Ovary (tissue), 9 donors: ENCODE results near the gene ACTG1. TPM values are rescaled to one million over a fixed set of nuclear protein-coding genes. Genes with fewer than 3 reads are reported as not detected.

Experiments used
- DNase-seq, 5 donors: peaks; one replicate each; pipeline ENCODE4 v3.0.0-alpha.2; 2019 to 2020
- H3K27ac ChIP-seq, 2 donors: fragments of 200-600 bp; one replicate each; pipeline versions ENCODE4 v1.5.1 to v1.8.0; 2019 to 2022
- H3K27me3 ChIP-seq: fragments of 200-600 bp; one replicate; pipeline ENCODE4 v1.8.0; 2022
- H3K36me3 ChIP-seq: fragments of 200-600 bp; sonication (generic); one replicate; pipeline ENCODE4 v1.5.1; 2019
- H3K4me1 ChIP-seq: one replicate; pipeline ENCODE4 v1.8.1; 2013; ENCODE audit warnings: mild to moderate bottlenecking, moderate library complexity; ENCODE audit not compliant: insufficient read depth
- H3K4me3 ChIP-seq: fragments of 200-600 bp; sonication (generic); one replicate; pipeline ENCODE4 v1.5.1; 2017
- H3K9me3 ChIP-seq, 2 donors: fragments of 200-600 bp in 1 of 2; sonication (generic) in 1 of 2; one replicate each; pipeline versions ENCODE4 v1.5.1 to v1.8.1; 2013 to 2019; ENCODE audit warnings: mild to moderate bottlenecking in 1 of 2, moderate library complexity in 1 of 2
- EP300 ChIP-seq: sonication (generic); formaldehyde crosslinking; IDR thresholded peaks from one replicate; pipeline ENCODE4 v1.6.1; 2017; ENCODE audit warnings: antibody characterized with exemption
- POLR2A ChIP-seq: fragments of 450-650 bp; IDR thresholded peaks from one replicate; pipeline ENCODE4 v1.6.1; 2017; ENCODE audit warnings: antibody characterized with exemption, mild to moderate bottlenecking, moderate library complexity
- WGBS, 3 donors: extraction: QIAGEN DNeasy Blood & Tissue Kit in 1 of 3; methylation state at CpG; one replicate each; pipeline versions ENCODE4 v1.1.5 to v1.1.7; 2013 to 2017; 5-methylcytosine and 5-hydroxymethylcytosine counted together
- intact Hi-C, 4 donors: fragments of 100-400 bp; cut with DNase I; formaldehyde crosslinking; loops; one replicate each; pipeline versions ENCODE4 v1.11.0 to v1.15.1; 2022 to 2023
- polyA plus RNA-seq, 2 donors: library from polyadenylated mRNA; stranded (reverse); fragments of 200-250 nt in 1 of 2; fragments of 350-450 nt in 1 of 2; fragmentation: Illumina TruSeq in 1 of 2; extraction: RNeasy Lipid Tissue Mini Kit (QIAGEN cat#74804) in 1 of 2; gene quantifications; one replicate each; pipeline ENCODE4 v1.2.3, GENCODE V29; 2013 to 2014
- total RNA-seq, 7 donors: library from RNA; depleted of rRNA in 2 of 7; stranded (reverse); fragments of >200 nt in 2 of 7; fragmentation: NEBNext Ultra II Directional in 3 of 7; extraction: Animal tissue kit (Norgen Biotek cat#: 25700) in 3 of 7; gene quantifications; one replicate each; pipeline versions ENCODE4 v1.1.0 to v1.2.4, GENCODE V29; 2016 to 2023
- TF ChIP-seq, protein P1 (sequence below), 3 donors: fragments of 450-650 bp in 2 of 3; fragments of 200-600 bp in 1 of 3; IDR thresholded peaks; one replicate each; pipeline versions ENCODE4 v1.5.1 to v1.8.0; 2016 to 2022; ENCODE audit warnings: antibody characterized with exemption in 3 of 3, mild to moderate bottlenecking in 1 of 3
- donor health status: DM: no; HTN: no; CAD: no; lungs with moderate emphysema.
- donor health status: DM: no; HTN: no; CAD: no.
- donor health status: Bipolar disorder and iron deficiency.
- donor health status: DM: yes; HTN: yes; CAD: no.
- donor health status: DM: no; HTN: no; CAD: no.
- donor health status: DM: yes; HTN: yes; CAD: no.

ACTG1 gene
- total and polyA plus RNA-seq, 9 donors: 1,825 to 5,681 (median 3,955) TPM

DNA sequence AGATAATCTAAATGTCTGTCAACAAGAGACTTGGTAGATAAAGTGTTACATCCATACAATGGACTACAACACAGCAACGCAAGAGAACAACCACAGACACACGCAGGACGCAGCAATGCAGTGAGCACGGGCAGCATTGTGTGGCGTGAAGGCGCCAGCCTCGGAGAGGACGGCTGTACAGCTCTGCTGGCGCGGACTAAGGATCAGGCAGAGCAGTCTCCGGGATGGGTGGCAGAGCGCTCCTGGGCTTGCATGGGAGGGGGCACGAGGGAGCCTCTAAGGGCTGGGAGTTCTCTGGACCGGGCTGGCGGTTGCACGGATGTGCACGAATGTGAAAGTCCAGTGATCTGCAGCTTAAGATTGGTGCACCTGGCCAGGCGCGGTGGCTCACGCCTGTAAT is 34.5 kb downstream of the ACTG1 start:
- no peaks in the 10 kb centered on the region for H3K36me3 ChIP-seq
- no peak overlapping the region for H3K4me3 ChIP-seq
- TF ChIP-seq, protein P1, sequence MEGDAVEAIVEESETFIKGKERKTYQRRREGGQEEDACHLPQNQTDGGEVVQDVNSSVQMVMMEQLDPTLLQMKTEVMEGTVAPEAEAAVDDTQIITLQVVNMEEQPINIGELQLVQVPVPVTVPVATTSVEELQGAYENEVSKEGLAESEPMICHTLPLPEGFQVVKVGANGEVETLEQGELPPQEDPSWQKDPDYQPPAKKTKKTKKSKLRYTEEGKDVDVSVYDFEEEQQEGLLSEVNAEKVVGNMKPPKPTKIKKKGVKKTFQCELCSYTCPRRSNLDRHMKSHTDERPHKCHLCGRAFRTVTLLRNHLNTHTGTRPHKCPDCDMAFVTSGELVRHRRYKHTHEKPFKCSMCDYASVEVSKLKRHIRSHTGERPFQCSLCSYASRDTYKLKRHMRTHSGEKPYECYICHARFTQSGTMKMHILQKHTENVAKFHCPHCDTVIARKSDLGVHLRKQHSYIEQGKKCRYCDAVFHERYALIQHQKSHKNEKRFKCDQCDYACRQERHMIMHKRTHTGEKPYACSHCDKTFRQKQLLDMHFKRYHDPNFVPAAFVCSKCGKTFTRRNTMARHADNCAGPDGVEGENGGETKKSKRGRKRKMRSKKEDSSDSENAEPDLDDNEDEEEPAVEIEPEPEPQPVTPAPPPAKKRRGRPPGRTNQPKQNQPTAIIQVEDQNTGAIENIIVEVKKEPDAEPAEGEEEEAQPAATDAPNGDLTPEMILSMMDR (IDR thresholded peaks at IDR 0.05): no peak
- TF ChIP-seq POLR2A (no peak), EP300 (no peak)
- no peak for DNase-seq
- H3K4me1 ChIP-seq: peaks cover 6% of the 10 kb centered on the region
- H3K9me3 ChIP-seq: no peaks in the 10 kb centered on the region
- intact Hi-C loops: no loop called here
- 90 to 92% (median 91%) methylated on average over 20 of the region's 20 CpGs for WGBS, 3 donors
- H3K27ac ChIP-seq: no peak overlapping the region
- no peaks in the 10 kb centered on the region for H3K27me3 ChIP-seq

- 67 to 81% (median 77%) methylated on average over 7 of the region's 7 CpGs for WGBS, 3 donors
- Histone ChIP-seq H3K4me3 (no peak overlapping the region), H3K9me3 (no peaks in the 10 kb centered on the region), H3K36me3 (no peaks in the 10 kb centered on the region), H3K27ac (no peak overlapping the region), H3K4me1 (peaks cover 11% of the 10 kb centered on the region), H3K27me3 (no peaks in the 10 kb centered on the region)
- intact Hi-C loops: no loop called here
- DNase-seq: no peak
- no peak for TF ChIP-seq POLR2A
- TF ChIP-seq EP300: no peak
- TF ChIP-seq, protein P1 (IDR thresholded peaks at IDR 0.05): no peak
Observed at GRCh38 chr17:81477173-81477572, 35.4 kb downstream of the ACTG1 start.

GRCh38 chr17:81476635-81477034 is 36.0 kb downstream of the ACTG1 start:
- intact Hi-C loops: no loop called here
- Histone ChIP-seq H3K4me1 (peaks cover 11% of the 10 kb centered on the region), H3K36me3 (no peaks in the 10 kb centered on the region), H3K27ac (no peak overlapping the region), H3K4me3 (no peak overlapping the region), H3K9me3 (no peaks in the 10 kb centered on the region), H3K27me3 (no peaks in the 10 kb centered on the region)
- DNase-seq: no peak
- TF ChIP-seq, protein P1 (IDR thresholded peaks at IDR 0.05): no peak
- TF ChIP-seq EP300 (no peak), POLR2A (no peak)
- WGBS, 3 donors: 88 to 91% (median 89%) methylated on average over 6 of the region's 6 CpGs

DNA sequence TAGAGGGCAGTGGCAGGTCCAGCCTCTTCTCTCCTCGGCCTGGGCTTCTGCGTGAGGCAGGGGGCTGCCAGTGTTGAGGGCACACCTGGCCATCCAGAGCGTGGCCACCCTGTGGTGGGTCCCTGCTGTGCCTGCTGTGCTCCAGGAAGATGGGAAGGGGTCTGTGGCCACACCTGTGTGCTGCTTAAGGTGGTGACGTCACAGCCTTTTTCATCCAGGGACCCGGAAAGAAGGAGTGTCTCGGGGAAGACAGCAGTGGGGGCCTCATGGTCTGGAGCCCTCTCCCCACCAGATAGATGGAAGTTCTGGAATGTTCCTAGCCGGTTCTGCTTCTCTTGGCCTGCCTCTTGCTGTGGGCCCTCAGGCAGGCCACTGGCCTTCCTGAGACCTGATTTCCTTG is 36.5 kb downstream of the ACTG1 start:
- intact Hi-C loops: no loop called here
- H3K4me1 ChIP-seq: peaks cover 11% of the 10 kb centered on the region
- no peaks in the 10 kb centered on the region for H3K9me3 ChIP-seq
- no peak overlapping the region for H3K27ac ChIP-seq
- TF ChIP-seq POLR2A: no peak
- no peak for TF ChIP-seq EP300
- TF ChIP-seq, protein P1 (IDR thresholded peaks at IDR 0.05): no peak
- no peaks in the 10 kb centered on the region for H3K27me3 ChIP-seq
- WGBS, 3 donors: 85 to 89% (median 86%) methylated on average over 7 of the region's 7 CpGs
- H3K4me3 ChIP-seq: no peak overlapping the region
- no peaks in the 10 kb centered on the region for H3K36me3 ChIP-seq
- DNase-seq: no peak

DNA sequence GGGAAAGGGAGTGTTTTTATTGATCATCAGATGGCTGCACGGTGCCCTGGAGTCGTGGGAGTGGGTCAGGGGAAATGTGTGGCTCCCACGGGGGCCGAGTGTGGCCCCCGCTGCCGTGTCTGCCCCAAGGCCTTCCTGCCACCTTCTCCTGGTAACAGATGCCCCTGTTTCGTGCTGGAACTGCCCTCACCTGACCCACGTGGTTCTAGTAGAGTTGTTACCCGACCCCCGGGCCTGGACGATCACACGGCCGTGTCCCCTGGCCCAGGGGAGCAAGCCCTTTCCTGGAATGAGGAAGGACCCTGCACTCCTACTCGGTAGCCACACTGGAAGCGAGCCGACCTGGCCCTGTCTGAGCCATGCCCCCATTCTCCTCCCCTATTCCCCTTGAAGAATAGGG is 37.6 kb downstream of the ACTG1 start:
- no peaks in the 10 kb centered on the region for H3K9me3 ChIP-seq
- no peak overlapping the region for H3K27ac ChIP-seq
- intact Hi-C loops: no loop called here
- H3K27me3 ChIP-seq: no peaks in the 10 kb centered on the region
- H3K4me1 ChIP-seq: peaks cover 7% of the 10 kb centered on the region
- H3K36me3 ChIP-seq: no peaks in the 10 kb centered on the region
- H3K4me3 ChIP-seq: no peak overlapping the region
- 72 to 80% (median 76%) methylated on average over 16 of the region's 16 CpGs for WGBS, 3 donors
- no peak for DNase-seq
- TF ChIP-seq, protein P1 (IDR thresholded peaks at IDR 0.05): no peak
- TF ChIP-seq EP300 (no peak), POLR2A (no peak)
